ENCODE measurements around the gene ELF1.
"Not testable (repeated sequence)": the region's sequence is repeated elsewhere in the genome, so short reads cannot be mapped to it uniquely, and the experiment has no call there.

The ELF1 gene

GRCh38 chr13:41042419-41042818 is 23.3 kb upstream of the ELF1 start:
- DNase-seq (ENCODE audit: low read depth in 2 of 2): not testable (repeated sequence)

DNA sequence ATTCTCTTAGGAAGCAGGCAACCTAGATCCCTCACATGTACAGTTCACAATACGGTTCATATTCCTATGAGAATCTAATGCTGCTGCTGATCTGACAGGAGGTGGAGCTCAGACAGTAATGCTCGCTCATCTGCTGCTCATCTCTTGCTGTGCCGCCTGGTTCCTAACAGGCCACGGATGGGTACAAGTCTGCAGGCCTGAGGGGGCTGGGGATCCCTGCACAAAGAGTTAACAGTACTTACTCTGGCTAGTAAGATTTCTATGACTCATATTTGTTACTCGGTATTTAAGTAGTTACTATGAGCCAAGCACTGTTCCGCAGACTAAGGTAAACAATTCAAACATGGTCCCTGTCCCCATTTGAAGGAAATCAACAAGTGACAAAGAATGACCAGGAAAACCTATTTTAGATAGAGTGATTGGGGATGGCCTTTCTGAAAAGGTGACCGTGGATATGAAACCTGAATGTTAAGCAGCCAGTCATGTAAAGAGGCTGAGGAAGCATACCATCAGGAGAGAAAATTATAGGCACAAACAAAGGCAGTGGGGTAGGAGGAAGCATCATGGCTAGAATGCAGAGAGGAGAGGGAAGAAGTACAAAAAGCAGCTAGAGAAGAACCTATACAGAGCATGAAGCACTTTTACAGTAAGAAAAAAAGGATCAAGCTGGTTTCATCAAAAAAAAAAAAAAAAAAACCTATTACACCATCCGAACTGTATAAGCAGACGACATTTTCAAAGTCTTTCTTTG is 21.6 kb upstream of the ELF1 start:
- no peak for DNase-seq (ENCODE audit: low read depth in 2 of 2)

GRCh38 chr13:41039746-41040145 is 20.6 kb upstream of the ELF1 start:
- DNase-seq (ENCODE audit: low read depth in 2 of 2): no peak

DNA sequence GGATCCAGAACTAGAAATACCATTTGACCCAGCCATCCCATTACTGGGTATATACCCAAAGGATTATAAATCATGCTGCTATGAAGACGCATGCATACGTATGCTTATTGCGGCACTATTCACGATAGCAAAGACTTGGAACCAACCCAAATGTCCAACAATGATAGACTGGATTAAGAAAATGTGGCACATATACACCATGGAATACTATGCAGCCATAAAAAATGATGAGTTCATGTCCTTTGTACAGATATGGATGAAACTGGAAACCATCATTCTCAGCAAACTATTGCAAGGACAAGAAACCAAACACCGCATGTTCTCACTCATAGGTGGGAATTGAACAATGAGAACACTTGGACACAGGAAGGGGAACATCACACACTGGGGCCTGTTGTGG is 17.4 kb upstream of the ELF1 start:
- not testable (repeated sequence) for DNase-seq (ENCODE audit: low read depth in 2 of 2)

- DNase-seq (ENCODE audit: low read depth in 2 of 2): no peak
Observed at GRCh38 chr13:41034881-41035280, 15.8 kb upstream of the ELF1 start.

DNA sequence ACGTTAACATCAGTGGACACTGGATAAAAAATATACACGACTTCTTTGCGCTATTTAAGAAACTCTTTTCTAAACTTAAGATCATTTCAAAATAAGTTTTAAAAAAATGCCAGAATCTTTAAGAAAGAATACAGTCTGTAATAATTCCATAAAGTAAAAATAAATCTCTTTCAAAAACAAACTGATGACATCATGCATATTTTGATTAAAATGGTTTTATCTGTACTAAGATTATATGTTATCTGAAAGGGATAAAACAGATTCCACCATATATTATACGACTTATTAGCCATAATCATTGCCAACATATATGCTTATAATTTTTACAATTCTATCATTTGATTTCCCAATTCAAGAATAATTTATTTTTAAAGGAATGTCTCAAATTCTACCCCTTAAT is 15.3 kb upstream of the ELF1 start:
- no peak for DNase-seq (ENCODE audit: low read depth in 2 of 2)

- DNase-seq (ENCODE audit: low read depth in 2 of 2): no peak
Observed at GRCh38 chr13:41032691-41033376, 13.7 kb upstream of the ELF1 start.

- no peak for DNase-seq (ENCODE audit: low read depth in 2 of 2)
Observed at GRCh38 chr13:41029629-41030028, 10.5 kb upstream of the ELF1 start.

- DNase-seq (ENCODE audit: low read depth in 2 of 2): no peak
Observed at GRCh38 chr13:41028051-41028450, 8.9 kb upstream of the ELF1 start.

DNA sequence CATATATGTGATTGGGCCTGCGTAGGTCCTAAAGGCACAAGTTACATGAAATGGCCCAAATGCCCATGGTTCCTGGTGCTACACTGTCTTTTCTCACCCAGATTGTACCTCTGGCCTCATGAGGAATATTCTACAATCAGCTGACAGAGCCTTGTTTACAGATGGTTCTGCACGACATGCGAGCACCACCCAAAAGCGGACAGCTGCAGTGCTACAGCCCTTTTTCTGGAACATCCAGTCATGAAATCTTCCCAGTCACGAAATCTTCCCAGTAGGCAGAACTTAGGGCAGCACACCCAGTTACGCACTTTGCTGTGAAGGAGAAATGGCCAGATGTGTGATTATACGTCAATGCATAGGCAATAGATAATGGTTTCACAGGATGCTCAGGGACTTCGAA is 7.7 kb upstream of the ELF1 start:
- DNase-seq (ENCODE audit: low read depth in 2 of 2): no peak

- DNase-seq (ENCODE audit: low read depth in 2 of 2): no peak
Observed at GRCh38 chr13:41025518-41025917, 6.4 kb upstream of the ELF1 start.

GRCh38 chr13:41019578-41020347 is 647 bp upstream of the ELF1 start:
- no peak for DNase-seq (ENCODE audit: low read depth in 2 of 2)

GRCh38 chr13:41018602-41018948 is 541 bp downstream of the ELF1 start:
- no peak for DNase-seq (ENCODE audit: low read depth in 2 of 2)

DNA sequence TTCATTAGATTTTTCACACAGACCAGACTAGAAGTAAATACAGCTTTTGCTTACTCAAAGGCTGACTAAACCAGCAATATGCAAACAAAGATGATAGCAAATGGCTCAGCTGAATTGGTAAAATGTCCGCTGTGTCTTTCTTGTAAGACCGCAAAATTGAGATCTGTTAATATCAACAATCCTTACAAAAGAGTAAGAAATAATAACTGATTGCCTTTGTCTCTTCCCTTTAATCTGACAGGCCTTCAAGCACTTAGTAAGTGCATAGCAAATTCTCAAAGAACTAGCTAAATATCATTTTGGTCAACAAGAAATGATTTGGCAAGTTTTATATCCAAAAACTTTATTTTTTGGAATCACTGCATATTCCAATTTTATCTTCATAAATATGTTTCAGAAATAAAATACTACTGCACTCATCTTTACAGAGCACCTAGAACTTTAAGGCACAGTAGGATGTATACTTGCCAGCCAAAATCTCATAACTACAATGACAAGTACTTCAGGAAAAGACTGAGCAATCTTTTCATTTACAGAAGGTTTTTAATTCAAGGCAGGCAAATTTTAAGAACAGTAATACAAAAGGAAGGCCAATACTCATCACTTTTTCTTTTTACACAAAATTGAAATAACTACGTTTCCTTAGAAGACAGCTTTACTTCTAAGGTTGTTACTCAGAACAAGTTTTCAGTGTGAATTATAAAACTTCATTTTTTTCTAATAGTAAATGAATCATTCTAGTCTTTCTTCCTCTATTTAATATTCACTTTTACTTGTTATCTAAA is 1.1 kb downstream of the ELF1 start:
- DNase-seq (ENCODE audit: low read depth in 2 of 2): no peak

GRCh38 chr13:41017159-41017558 is 2.0 kb downstream of the ELF1 start:
- DNase-seq (ENCODE audit: low read depth in 2 of 2): no peak

DNA sequence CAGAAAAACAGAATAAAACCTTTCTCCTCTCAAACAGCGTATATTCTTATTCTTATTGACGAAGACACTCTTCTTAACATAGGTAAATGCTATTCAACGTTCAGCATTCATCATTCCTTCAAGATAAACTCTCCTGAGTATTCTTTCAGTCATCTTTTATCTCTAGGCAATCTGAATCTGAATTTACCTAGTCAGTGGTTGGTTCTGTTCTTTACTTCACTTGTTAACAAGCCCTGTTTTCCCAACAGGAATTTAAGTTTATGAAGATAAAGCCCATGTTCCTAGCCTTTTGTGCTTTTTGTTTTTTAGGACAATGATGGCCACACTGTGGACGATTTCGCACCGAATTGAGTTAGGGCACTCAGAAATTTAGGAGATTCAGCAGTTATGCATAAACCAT is 3.2 kb downstream of the ELF1 start:
- no peak for DNase-seq (ENCODE audit: low read depth in 2 of 2)

DNA sequence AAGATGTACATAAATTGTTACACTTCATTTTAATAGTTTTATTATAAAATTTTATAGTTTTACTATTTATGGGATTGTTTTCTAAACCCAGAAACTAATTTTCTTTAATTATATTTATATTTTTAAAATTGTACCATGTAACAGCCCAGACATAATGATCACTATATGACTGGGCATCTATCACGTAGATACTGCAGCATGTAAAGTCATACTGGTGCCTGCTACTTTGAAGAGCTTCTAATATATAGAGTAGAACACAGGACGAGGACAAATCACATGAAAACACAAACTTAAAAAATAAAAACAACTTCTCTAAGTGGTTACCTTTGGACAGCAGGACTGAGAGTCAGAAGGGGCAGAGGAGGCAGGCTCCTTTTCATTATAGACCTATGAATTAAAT is 5.3 kb downstream of the ELF1 start:
- no peak for DNase-seq (ENCODE audit: low read depth in 2 of 2)

DNA sequence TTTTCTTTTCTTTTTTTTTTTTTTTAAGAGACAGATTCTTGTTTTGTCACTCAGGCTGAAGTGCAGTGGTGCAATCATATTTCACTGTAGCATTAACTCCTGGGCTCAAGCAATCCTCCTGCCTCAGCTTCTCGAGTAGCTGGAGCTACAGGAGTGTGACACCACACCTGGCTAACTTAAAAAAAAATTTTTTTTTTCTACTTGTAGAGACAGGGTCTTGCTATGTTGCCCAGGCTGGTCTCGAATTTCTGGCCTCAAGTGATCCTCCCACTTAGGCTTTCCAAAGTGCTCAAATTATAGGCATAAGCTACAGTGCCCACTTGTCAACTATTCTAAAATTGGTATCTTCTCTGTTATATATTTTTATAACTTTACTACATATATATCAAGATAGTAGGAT is 6.6 kb downstream of the ELF1 start:
- no peak for DNase-seq (ENCODE audit: low read depth in 2 of 2)

GRCh38 chr13:41011382-41011956 is 7.6 kb downstream of the ELF1 start:
- no peak for DNase-seq (ENCODE audit: low read depth in 2 of 2)

- DNase-seq (ENCODE audit: low read depth in 2 of 2): no peak
Observed at GRCh38 chr13:41008349-41008980, 10.7 kb downstream of the ELF1 start.

- DNase-seq (ENCODE audit: low read depth in 2 of 2): no peak
Observed at GRCh38 chr13:41007744-41008128, 11.4 kb downstream of the ELF1 start.

Data from stimulated activated CD4-positive, alpha-beta T cell treated with anti-CD3 and anti-CD28 coated beads, Interleukin-4, amount 100 ng/mL, for 48 hours (primary cell).